H1 (cell line): ENCODE measurements around the gene B3GALT6.

Experiments used
- CHD2 ChIP-seq: IDR thresholded peaks from 2 replicates; pipeline ENCODE4 v1.6.1; 2012; ENCODE audit warnings: low read length, improper control_type of control experiment
- CTCF ChIP-seq, 3 experiments: IDR thresholded peaks; 1 replicate in 2 of 3; 2 replicates in 1 of 3; pipeline versions ENCODE4 v1.5.1 to v1.6.1; 2011; ENCODE audit warnings: low read length in 3 of 3, mild to moderate bottlenecking in 3 of 3, inconsistent platforms in 2 of 3, low read depth in 1 of 3, moderate library complexity in 1 of 3; ENCODE audit not compliant: insufficient read depth in 1 of 3; ENCODE audit errors: control extremely low read depth in 1 of 3
- EP300 ChIP-seq, 2 experiments: IDR thresholded peaks; 1 replicate in 1 of 2; 2 replicates in 1 of 2; pipeline ENCODE4 v1.6.1; 2011 to 2012; ENCODE audit warnings: low read depth in 2 of 2, low read length in 2 of 2, mild to moderate bottlenecking in 2 of 2, borderline replicate concordance in 1 of 2, inconsistent platforms in 1 of 2, moderate library complexity in 1 of 2
- GTF2F1 ChIP-seq: IDR thresholded peaks from 2 replicates; pipeline ENCODE4 v1.6.1; 2012; ENCODE audit warnings: low read depth, low read length, improper control_type of control experiment, borderline replicate concordance
- JUND ChIP-seq: IDR thresholded peaks from 2 replicates; pipeline ENCODE4 v1.6.1; 2011; ENCODE audit warnings: mild to moderate bottlenecking, improper control_type of control experiment, low read length
- KDM5A ChIP-seq: fragments of 200-600 bp; IDR thresholded peaks from 2 replicates; pipeline ENCODE4 v1.7.1; 2012; ENCODE audit warnings: mild to moderate bottlenecking, low read length, inconsistent platforms, mixed read lengths
- NRF1 ChIP-seq: IDR thresholded peaks from 2 replicates; pipeline ENCODE4 v1.6.1; 2011; ENCODE audit warnings: mild to moderate bottlenecking, low read depth, low read length, improper control_type of control experiment
- PHF8 ChIP-seq: fragments of 200-600 bp; sonication (generic); conservative IDR thresholded peaks from 2 replicates; pipeline ENCODE4 v1.7.1; 2012; ENCODE audit warnings: low read depth, mild to moderate bottlenecking, inconsistent platforms, low read length, moderate library complexity
- POLR2A ChIP-seq, 2 experiments: IDR thresholded peaks; 1 replicate in 1 of 2; 2 replicates in 1 of 2; pipeline ENCODE4 v1.6.1; 2011; ENCODE audit warnings: low read depth in 2 of 2, low read length in 2 of 2, mild to moderate bottlenecking in 2 of 2; ENCODE audit errors: control extremely low read depth in 1 of 2
- POLR2AphosphoS5 ChIP-seq: IDR thresholded peaks from 2 replicates; pipeline ENCODE4 v1.6.1; 2011; ENCODE audit warnings: low read depth, low read length
- SAP30 ChIP-seq: fragments of 300-600 bp; sonication (generic); IDR thresholded peaks from 2 replicates; pipeline ENCODE4 v1.7.1; 2012; ENCODE audit warnings: low read length, moderate library complexity, mild to moderate bottlenecking, inconsistent platforms; ENCODE audit not compliant: insufficient read depth, insufficient replicate concordance
- SIX5 ChIP-seq: IDR thresholded peaks from 2 replicates; pipeline ENCODE4 v1.6.1; 2011; ENCODE audit warnings: mild to moderate bottlenecking, low read depth, low read length

GRCh38 chr1:1220197-1220596 is 11.8 kb upstream of the B3GALT6 start:
- TF ChIP-seq SIX5 (no peak), CTCF (IDR thresholded peaks at IDR 0.05; ENCODE audit: control extremely low read depth in 1 of 3, insufficient read depth in 1 of 3, low read depth in 1 of 3, low read length in 3 of 3) (no peak), GTF2F1 (no peak), NRF1 (no peak), CHD2 (no peak), PHF8 (no peak), POLR2AphosphoS5 (no peak), SAP30 (no peak), POLR2A (IDR thresholded peaks at IDR 0.05; ENCODE audit: control extremely low read depth in 1 of 2, low read depth in 2 of 2, low read length in 2 of 2) (no peak), KDM5A (no peak), EP300 (IDR thresholded peaks at IDR 0.05; ENCODE audit: borderline replicate concordance in 1 of 2, low read depth in 2 of 2, low read length in 2 of 2) (no peak), JUND (no peak)
